Measurements from ENCODE around the gene PTGR2.
"Not testable (repeated sequence)": the region's sequence is repeated elsewhere in the genome, so short reads cannot be mapped to it uniquely, and the experiment has no call there.

PTGR2 gene

GRCh38 chr14:73887694-73888459 lies 36.2 kb downstream of the PTGR2 start:
- peak; percentile 40 for DNase-seq

- DNase-seq: peak; percentile 53
Measured at GRCh38 chr14:73888460-73888725, 36.8 kb downstream of the PTGR2 start.

- DNase-seq: no peak
Measured at GRCh38 chr14:73888971-73889370, 37.3 kb downstream of the PTGR2 start.

GRCh38 chr14:73889376-73889775 lies 37.7 kb downstream of the PTGR2 start:
- no peak for DNase-seq

GRCh38 chr14:73894180-73894687 lies 42.6 kb downstream of the PTGR2 start:
- not testable (repeated sequence) for DNase-seq

GRCh38 chr14:73895939-73896338 lies 44.3 kb downstream of the PTGR2 start:
- DNase-seq: no peak

- no peak for DNase-seq
Measured at GRCh38 chr14:73896521-73896920, 44.9 kb downstream of the PTGR2 start.

GRCh38 chr14:73903028-73903427 lies 51.4 kb downstream of the PTGR2 start:
- DNase-seq: no peak

GRCh38 chr14:73909681-73910080 lies 58.0 kb downstream of the PTGR2 start:
- DNase-seq: no peak

GRCh38 chr14:73913256-73913655 lies 61.6 kb downstream of the PTGR2 start:
- DNase-seq: no peak

GRCh38 chr14:73916324-73916723 lies 64.7 kb downstream of the PTGR2 start:
- DNase-seq: no peak

GRCh38 chr14:73919457-73919856 lies 67.8 kb downstream of the PTGR2 start:
- DNase-seq: not testable (repeated sequence)

GRCh38 chr14:73924337-73924736 lies 72.7 kb downstream of the PTGR2 start:
- DNase-seq: no peak
